Activated naive CD8-positive, alpha-beta T cell treated with anti-CD3 and anti-CD28 coated beads for 36 hours (primary cell): ENCODE data around the gene GFM1. TPM values are rescaled to one million over a fixed set of nuclear protein-coding genes. Genes with fewer than 3 reads are reported as not detected.

ENCODE experiments used
- DNase-seq: peaks from one replicate; pipeline ENCODE4 v3.0.0; 2021
- H3K27ac Mint-ChIP-seq: one replicate; pipeline ENCODE4 v1.8.0; 2022; ENCODE audit warnings: mild to moderate bottlenecking, moderate library complexity, mixed read lengths
- H3K27me3 Mint-ChIP-seq: one replicate; pipeline ENCODE4 v1.8.0; 2022; ENCODE audit warnings: mild to moderate bottlenecking, mixed read lengths
- H3K36me3 Mint-ChIP-seq: one replicate; pipeline ENCODE4 v1.8.0; 2021; ENCODE audit warnings: mild to moderate bottlenecking, mixed read lengths
- H3K4me1 Mint-ChIP-seq: one replicate; pipeline ENCODE4 v1.8.0; 2021; ENCODE audit warnings: mixed read lengths
- H3K4me3 Mint-ChIP-seq: one replicate; pipeline ENCODE4 v1.8.0; 2022; ENCODE audit warnings: mild to moderate bottlenecking, moderate library complexity, mixed read lengths
- H3K9me3 Mint-ChIP-seq: one replicate; pipeline ENCODE4 v1.8.0; 2022; ENCODE audit warnings: mixed read lengths
- total RNA-seq, 2 experiments: library from RNA; stranded (reverse); gene quantifications; one replicate each; pipeline ENCODE4 v1.2.3, GENCODE V29; 2021

Gene GFM1
- total RNA-seq, 2 experiments from 2014 or later: 82.8 to 89.3 TPM

DNA sequence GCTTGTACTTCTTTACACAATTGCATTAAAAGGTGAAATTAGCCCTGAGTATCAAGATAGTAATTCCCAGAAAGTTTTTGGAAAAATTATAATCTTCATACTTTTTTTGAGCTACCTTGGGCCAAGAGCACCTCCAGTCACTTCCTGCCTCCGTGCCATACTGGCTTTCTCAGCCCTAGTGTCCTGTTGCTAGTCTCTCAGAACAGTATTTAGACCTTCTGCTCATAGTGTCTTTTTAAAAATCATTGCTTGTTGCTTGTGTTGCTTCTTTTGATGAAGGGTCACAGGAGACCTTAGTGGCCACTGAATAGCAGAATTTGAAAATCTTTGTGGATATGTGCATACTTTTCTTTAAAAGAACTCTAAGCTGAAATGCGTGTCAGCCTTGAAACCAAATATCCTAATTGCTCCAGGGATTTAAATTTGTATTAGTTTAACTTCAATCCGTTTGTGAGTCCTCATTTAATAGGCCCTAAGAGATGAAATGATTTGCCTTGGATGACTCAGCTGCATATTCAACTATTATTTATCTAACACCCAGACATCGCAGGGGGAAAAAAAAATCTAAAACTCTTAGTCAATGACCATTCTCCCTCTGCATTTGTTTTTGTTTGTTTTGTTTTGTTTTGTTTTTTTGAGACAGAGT lies 57.2 kb downstream of the GFM1 start:
- peaks cover 2% of the 10 kb centered on the region for H3K4me1 Mint-ChIP-seq
- H3K4me3 Mint-ChIP-seq: no peak overlapping the region
- no peaks in the 10 kb centered on the region for H3K27me3 Mint-ChIP-seq
- DNase-seq: no peak
- no peak overlapping the region for H3K27ac Mint-ChIP-seq
- peaks cover 31% of the 10 kb centered on the region for H3K36me3 Mint-ChIP-seq
- H3K9me3 Mint-ChIP-seq: no peaks in the 10 kb centered on the region

DNA sequence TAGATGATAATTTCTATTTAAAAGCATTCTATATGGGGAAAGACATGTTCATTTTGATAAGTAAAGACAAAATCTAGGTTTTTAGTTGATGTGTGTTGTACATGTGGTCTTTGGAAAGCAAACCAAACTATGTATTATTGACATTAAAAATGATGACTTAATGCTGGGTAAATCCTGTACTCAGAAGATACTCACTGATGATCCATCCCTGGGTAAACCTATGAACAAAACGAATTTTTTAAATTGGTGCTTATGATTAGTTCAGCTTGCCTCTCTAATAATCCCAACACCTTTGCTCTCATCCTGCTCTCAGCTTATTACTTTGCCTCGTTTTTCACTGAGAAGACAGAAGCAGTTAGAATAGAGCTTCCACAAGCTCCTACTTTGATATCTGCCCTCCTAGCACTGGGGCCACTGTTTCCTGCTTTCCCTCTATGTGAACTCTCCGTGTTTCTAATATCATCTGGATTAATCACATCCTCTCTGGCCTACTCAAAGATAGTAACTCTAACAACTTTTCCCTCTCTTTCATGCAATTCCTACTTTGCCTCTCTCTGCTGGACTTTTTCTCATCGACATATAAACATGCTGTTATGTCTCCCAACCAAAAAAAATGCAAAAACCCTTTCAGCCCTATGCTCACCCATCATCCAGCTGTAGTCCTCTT lies 58.6 kb downstream of the GFM1 start:
- Mint-ChIP-seq H3K27me3 (no peaks in the 10 kb centered on the region), H3K4me3 (no peak overlapping the region), H3K27ac (no peak overlapping the region), H3K4me1 (peaks cover 2% of the 10 kb centered on the region), H3K36me3 (peaks cover 40% of the 10 kb centered on the region), H3K9me3 (no peaks in the 10 kb centered on the region)
- no peak for DNase-seq

DNA sequence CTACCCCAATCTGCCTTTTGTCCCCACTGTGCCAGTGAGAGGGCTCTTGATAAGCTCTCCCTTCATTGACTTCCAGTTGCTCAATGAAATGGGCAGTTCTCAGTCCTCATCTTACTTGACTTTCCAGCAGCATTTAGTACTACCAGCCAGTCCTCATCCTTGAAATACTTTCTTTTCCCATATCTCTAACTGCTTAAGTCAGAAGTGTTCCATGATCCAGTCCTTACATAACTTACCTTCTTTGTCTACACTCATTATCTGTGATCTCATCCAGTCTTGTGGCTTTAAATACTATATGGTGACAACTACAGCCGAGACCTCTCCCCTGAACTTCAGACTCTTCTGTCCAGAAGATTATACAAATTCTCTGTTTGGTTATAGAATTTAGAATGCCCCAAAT lies 59.2 kb downstream of the GFM1 start:
- Mint-ChIP-seq H3K9me3 (no peaks in the 10 kb centered on the region), H3K27me3 (no peaks in the 10 kb centered on the region), H3K27ac (no peak overlapping the region), H3K4me1 (peaks cover 2% of the 10 kb centered on the region), H3K4me3 (no peak overlapping the region), H3K36me3 (peaks cover 45% of the 10 kb centered on the region)
- no peak for DNase-seq

DNA sequence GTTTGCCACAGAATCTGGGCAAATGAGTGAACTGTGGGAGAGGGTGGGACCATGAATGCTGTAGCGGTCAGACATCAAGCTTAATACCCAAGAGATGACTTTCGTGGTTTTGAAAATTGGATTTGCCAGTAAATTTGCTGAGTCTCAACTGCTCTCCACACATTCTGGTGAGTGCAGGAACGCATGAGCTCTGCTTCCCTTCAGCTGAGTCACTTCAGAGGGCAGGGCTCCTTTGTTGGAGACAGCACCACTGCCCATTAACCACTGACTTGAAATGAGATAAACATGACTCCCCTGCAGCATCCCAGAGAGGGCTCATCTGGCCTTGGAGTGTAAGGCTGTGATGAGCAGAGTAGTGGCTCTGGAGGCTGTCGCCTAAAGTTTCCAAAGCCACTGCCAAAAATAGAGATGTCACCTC lies 65.3 kb downstream of the GFM1 start:
- no peak overlapping the region for H3K27ac Mint-ChIP-seq
- H3K27me3 Mint-ChIP-seq: no peaks in the 10 kb centered on the region
- H3K4me3 Mint-ChIP-seq: no peak overlapping the region
- H3K9me3 Mint-ChIP-seq: no peaks in the 10 kb centered on the region
- H3K4me1 Mint-ChIP-seq: peaks cover 14% of the 10 kb centered on the region
- no peak for DNase-seq
- H3K36me3 Mint-ChIP-seq: peaks cover 44% of the 10 kb centered on the region

DNA sequence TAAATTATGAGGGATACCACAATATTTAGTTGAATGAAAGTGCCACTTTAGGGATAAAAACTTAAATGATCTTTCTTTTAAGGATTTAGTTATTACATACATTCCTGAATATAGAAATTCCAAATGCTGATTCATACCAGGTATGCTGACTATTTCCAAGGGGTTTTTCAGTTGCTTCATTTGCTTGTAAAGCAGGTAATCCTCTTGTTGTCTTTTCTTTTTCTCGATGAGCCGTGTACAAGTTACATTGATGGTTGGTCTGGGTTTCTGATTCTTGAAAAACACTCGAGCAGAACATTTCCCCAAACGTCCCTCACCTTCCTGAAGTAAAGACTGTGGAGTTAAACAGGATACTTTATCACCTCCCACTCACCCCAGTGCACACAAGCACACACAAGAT lies 66.3 kb downstream of the GFM1 start:
- Mint-ChIP-seq H3K36me3 (peaks cover 41% of the 10 kb centered on the region), H3K9me3 (no peaks in the 10 kb centered on the region), H3K4me3 (no peak overlapping the region), H3K27me3 (no peaks in the 10 kb centered on the region), H3K4me1 (peaks cover 14% of the 10 kb centered on the region), H3K27ac (no peak overlapping the region)
- no peak for DNase-seq

DNA sequence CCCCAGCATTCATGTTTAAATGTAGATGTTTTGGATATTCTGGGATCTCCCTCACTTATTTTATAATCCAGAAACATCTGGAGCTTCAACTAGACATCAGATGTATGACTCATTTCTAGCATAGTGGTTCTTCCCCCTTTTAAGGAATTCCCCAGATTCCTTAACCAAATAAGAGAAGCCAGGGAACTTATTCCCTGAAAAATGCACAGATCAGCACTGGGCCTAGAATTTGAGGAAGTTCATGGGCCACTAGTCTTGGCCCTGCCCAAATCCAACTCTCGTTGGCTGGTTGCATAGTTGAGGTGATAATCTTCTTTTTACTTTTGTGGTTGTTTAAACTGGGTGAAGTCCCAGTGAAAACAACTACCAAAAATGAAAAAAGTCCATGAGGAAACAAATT lies 67.6 kb downstream of the GFM1 start:
- peaks cover 33% of the 10 kb centered on the region for H3K36me3 Mint-ChIP-seq
- no peak overlapping the region for H3K4me3 Mint-ChIP-seq

DNA sequence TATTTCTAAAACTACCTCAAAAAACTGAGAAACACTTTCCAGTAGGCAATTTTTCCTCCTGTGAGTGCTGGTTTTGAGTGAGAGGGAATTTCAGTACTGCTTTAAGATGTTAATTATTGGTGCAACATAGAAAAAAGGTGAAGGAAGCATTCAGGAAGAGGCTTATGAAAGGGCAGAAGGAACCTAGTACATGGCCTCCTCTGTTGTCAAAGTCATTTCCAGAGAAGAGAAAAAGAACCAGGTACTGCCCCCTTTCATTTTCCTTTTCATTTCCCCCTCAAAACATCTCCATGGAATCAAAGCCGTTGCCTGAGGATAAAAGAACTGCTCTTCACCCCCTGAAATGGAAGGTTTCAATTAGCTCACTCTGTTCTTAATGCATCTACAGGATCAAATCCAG lies 68.1 kb downstream of the GFM1 start:
- H3K36me3 Mint-ChIP-seq: peaks cover 29% of the 10 kb centered on the region
- no peak overlapping the region for H3K4me3 Mint-ChIP-seq
- H3K27ac Mint-ChIP-seq: no peak overlapping the region
- H3K27me3 Mint-ChIP-seq: no peaks in the 10 kb centered on the region
- DNase-seq: no peak
- H3K4me1 Mint-ChIP-seq: peaks cover 18% of the 10 kb centered on the region
- no peaks in the 10 kb centered on the region for H3K9me3 Mint-ChIP-seq

More for the DNA sequence above, 67.6 kb downstream of the GFM1 start:
- Mint-ChIP-seq H3K27ac (no peak overlapping the region), H3K9me3 (no peaks in the 10 kb centered on the region), H3K27me3 (no peaks in the 10 kb centered on the region), H3K4me1 (peaks cover 18% of the 10 kb centered on the region)
- no peak for DNase-seq

DNA sequence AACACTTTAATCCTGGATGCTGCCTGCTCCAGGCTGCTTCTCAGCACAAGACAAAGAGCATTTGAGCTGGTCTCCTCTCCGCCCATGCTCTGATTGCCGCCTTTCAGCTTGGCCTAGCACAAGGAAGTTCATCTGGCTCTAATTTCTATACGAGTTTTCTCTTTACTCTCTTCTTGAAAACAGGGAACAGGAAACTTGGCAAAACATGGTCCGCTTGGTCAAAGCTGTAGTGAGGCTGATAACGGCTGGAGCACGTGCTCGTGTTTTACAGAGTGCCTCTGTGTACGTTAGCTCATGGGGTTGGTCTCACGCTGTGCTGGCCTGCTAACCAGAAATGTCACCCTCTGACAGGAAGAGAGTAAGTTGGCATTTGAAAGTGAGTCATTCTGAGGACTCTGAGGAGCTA lies 68.8 kb downstream of the GFM1 start:
- Mint-ChIP-seq H3K9me3 (no peaks in the 10 kb centered on the region), H3K4me1 (peaks cover 20% of the 10 kb centered on the region), H3K4me3 (no peak overlapping the region), H3K27me3 (no peaks in the 10 kb centered on the region), H3K27ac (peak overlapping the region; percentile 58), H3K36me3 (peaks cover 28% of the 10 kb centered on the region)
- DNase-seq: no peak

DNA sequence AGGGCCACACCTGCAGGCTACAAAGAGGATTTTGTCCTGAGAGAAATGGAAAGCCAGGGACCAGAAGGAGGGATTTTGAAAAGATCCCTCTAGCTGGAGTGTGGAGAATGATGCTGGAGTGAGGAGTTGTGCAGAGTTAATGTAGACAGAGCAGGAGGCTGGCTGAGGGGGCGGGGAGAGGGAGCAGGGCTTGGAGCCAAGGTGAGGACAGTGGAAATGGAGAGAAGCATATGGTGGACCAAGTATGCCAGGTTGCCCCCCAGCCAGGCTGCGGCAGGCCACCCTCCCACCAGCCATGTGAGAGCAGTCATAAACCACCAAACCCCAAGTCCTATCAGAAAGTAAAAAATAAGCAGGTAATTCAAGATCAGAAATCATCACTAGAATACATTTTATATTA lies 73.2 kb downstream of the GFM1 start:
- no peak overlapping the region for H3K4me3 Mint-ChIP-seq
- peaks cover 31% of the 10 kb centered on the region for H3K4me1 Mint-ChIP-seq
- H3K9me3 Mint-ChIP-seq: no peaks in the 10 kb centered on the region
- no peak for DNase-seq
- H3K27ac Mint-ChIP-seq: no peak overlapping the region
- peaks cover 23% of the 10 kb centered on the region for H3K36me3 Mint-ChIP-seq
- H3K27me3 Mint-ChIP-seq: no peaks in the 10 kb centered on the region

DNA sequence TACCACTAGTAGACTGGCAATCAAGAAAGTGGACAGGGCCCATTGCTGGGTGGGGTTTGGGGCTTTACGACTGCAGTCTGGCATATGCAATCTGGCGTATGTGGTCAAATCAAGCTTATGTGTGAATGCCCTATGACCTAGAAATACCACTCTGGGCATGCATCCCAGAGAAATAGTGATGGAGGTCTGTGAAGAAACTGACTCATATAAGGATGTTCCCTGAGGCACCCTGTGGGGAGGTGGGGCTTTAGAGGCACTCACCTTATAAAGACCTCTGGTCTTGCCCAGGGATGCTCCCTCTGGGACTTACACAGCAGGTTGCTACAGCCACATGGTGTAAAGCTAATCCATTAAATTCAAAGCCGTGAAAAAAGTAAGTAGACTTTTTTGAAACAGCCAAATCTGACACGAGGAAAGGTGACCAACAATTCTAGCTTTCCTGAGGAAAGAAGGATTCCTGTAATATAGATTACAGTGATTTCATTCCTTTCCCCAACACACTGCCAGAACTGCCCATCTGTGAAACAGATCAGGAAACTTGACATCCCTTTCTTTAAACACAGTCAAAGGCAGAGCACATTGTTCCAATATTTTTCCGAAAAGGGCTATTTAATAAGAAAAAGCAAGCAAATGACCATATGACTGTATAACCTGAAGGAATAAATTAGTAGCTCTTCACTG lies 74.3 kb downstream of the GFM1 start:
- Mint-ChIP-seq H3K4me3 (no peak overlapping the region), H3K27ac (no peak overlapping the region), H3K27me3 (no peaks in the 10 kb centered on the region), H3K9me3 (no peaks in the 10 kb centered on the region), H3K4me1 (peaks cover 27% of the 10 kb centered on the region), H3K36me3 (peaks cover 23% of the 10 kb centered on the region)
- DNase-seq: no peak

DNA sequence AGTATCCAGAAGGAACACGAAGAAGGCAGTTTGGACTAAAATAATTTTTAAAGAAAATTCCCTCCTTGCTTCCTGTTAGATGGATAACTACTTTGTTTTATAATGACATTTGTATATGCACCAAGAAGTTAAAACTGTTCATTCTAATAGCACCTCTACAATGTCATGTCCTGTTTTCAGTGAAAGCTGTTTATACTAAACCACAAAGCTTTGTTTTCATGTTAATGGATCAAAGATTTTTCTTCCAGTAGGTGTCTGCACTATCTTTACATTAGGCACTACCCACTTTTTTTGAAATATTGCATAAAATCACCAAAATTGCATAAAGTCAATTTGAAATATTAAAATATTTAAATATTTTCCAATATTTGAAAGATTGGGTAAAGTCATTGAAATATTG lies 77.8 kb downstream of the GFM1 start:
- H3K4me1 Mint-ChIP-seq: peaks cover 26% of the 10 kb centered on the region
- no peaks in the 10 kb centered on the region for H3K27me3 Mint-ChIP-seq
- no peak overlapping the region for H3K27ac Mint-ChIP-seq
- H3K4me3 Mint-ChIP-seq: no peak overlapping the region
- H3K36me3 Mint-ChIP-seq: peaks cover 23% of the 10 kb centered on the region
- no peak for DNase-seq
- H3K9me3 Mint-ChIP-seq: no peaks in the 10 kb centered on the region

DNA sequence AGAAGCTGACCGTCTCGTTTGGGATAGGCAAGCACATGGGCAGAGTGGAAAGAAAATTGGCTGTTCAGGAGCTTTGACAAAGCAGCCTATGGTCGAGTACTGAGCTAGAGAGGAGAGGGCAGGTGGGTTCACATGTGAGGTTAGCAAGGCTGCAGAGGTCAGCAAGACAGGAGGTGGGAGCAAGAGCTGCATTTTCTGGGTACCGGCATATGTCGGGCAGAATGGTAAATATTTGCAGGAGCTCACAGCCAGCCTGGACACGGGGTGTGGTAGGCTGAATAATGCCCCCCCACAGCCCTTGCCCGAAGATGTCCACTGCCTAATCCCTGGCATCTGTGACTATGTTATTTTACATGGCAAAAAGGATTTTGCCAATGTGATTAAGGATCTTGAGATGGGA lies 79.7 kb downstream of the GFM1 start:
- peaks cover 19% of the 10 kb centered on the region for H3K36me3 Mint-ChIP-seq
- no peaks in the 10 kb centered on the region for H3K9me3 Mint-ChIP-seq
- DNase-seq: no peak
- H3K4me3 Mint-ChIP-seq: no peak overlapping the region
- peaks cover 30% of the 10 kb centered on the region for H3K4me1 Mint-ChIP-seq
- no peaks in the 10 kb centered on the region for H3K27me3 Mint-ChIP-seq
- no peak overlapping the region for H3K27ac Mint-ChIP-seq

DNA sequence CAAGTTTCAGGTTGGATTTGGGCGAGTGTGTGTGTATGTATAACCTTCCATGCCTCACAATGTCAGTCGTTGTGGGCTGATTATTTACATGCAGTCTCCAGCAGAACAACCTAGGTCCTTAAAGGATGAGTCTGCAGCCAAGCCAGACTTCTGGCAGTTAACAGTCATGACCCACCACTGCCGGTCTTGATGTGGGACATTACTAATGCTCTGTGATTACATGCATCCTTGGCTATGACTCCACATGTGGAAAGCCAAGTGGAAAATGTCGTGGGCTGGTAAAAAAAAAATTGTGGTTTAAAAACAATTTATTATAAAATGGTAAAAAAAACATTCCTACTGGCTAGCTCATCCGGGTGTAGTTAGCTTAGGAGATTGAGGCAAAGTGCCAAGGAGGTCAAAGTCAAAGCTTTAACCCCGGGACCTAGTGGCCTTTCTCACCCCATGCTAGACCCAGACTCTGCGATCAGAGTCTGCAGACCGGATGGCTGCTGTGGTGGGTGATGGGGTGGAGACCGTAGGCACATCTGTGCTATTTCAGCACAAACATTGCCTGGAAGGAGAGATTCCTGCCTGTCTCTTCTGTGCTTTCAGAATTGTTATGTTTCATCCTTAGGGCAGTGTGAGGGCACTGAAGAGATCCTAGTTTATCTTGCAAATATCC lies 81.2 kb downstream of the GFM1 start:
- no peaks in the 10 kb centered on the region for H3K27me3 Mint-ChIP-seq
- H3K27ac Mint-ChIP-seq: no peak overlapping the region
- H3K4me3 Mint-ChIP-seq: no peak overlapping the region
- no peaks in the 10 kb centered on the region for H3K9me3 Mint-ChIP-seq
- peaks cover 18% of the 10 kb centered on the region for H3K36me3 Mint-ChIP-seq
- DNase-seq: no peak
- H3K4me1 Mint-ChIP-seq: peaks cover 30% of the 10 kb centered on the region

DNA sequence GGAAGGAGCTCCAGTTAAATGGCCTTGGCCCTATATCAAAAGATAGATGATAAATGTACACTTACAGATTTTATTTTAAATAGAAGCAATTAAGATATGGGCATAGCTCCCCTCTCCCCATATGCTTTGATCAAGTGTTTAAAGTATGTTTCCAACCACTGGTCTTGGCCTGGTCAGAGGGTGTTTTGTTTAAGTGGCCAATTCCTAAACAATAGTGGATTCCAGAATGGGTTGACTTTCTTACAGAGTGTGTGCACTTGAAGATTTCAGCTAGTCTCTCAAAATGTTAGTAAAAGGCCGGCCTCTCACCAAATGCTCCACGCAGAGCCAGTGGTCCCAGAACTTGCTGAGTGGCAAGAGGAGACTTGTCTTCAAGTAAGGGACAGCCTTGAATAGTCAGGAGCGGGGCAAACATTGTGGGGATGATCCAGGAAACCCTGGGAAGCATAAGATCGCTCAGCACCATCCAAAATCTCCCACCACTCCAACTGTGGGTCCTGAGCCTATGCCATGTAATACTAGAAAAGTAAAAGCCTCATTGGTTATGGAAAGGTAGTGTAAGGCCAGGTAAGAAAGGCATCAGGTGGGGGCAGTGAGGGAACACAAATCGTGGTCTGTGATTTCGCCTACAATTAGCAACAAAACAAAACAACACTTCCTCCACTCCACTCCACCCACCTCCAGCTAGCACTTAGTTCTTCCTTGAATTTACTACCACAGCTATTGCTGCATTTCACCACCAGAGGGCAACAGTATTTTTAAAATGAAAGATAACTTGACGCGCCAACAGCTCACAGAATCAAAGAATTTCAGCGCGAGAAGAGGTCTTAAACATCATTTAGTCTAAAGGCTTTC lies 83.1 kb downstream of the GFM1 start:
- Mint-ChIP-seq H3K9me3 (no peaks in the 10 kb centered on the region), H3K4me3 (peak overlapping the region; percentile 42), H3K36me3 (peaks cover 6% of the 10 kb centered on the region), H3K27me3 (peaks cover 4% of the 10 kb centered on the region), H3K27ac (no peak overlapping the region), H3K4me1 (peaks cover 23% of the 10 kb centered on the region)
- DNase-seq: peak; percentile 28

DNA sequence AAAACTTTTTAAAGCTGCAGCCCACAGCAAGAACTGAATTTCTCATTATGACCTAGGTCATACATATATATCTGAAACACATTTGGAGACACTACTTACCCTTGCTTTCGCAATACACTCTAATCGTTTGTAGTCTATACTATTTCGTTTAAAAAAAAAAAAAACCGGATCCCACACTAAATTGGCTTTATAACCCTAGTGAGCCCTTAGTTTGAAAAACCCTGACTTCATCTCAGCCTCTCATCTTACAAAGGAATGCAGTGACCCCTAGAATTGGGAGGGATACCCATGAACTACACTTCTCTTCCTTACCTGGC lies 83.7 kb downstream of the GFM1 start:
- Mint-ChIP-seq H3K4me1 (peaks cover 20% of the 10 kb centered on the region), H3K27ac (no peak overlapping the region), H3K36me3 (peaks cover 3% of the 10 kb centered on the region), H3K9me3 (no peaks in the 10 kb centered on the region), H3K4me3 (peak overlapping the region; percentile 42), H3K27me3 (peaks cover 4% of the 10 kb centered on the region)
- DNase-seq: no peak
